K562 (cell line): ENCODE data around the gene SMOC2. TPM values are rescaled to one million over a fixed set of nuclear protein-coding genes. Genes with fewer than 3 reads are reported as not detected.

Experiments used
- ATAC-seq: fragments of 200-7000 bp; cut with Tn5 transposase; 3 replicates; pipeline ENCODE4 v1.9.1; 2020; ENCODE audit warnings: moderate library complexity
- BruUV-seq: library from RNA; stranded (reverse); fragments of 400-500 nt; replicated peaks from 2 replicates; lab custom pipeline; 2021; lab: Mats Ljungman, UMichigan
- CTCF ChIA-PET: fragments of 300-600 bp; formaldehyde crosslinking; extraction: SDS; loops from one replicate; lab custom pipeline; 2021; ENCODE audit warnings: low intra/inter-chr PET ratio; lab: Yijun Ruan, JAX
- POLR2A ChIA-PET: fragments of 300-600, 350-650 bp; sonication (Branson Sonifier 250); formaldehyde crosslinking; extraction: SDS; loops from one replicate; lab custom pipeline; 2021; ENCODE audit warnings: antibody characterized with exemption, inconsistent platforms; lab: Yijun Ruan, JAX
- DNase-seq, 4 experiments: peaks; one replicate each; pipeline versions ENCODE4 v3.0.0 to v3.0.0-alpha.2; 2011 to 2018; ENCODE audit warnings: low spot score in 3 of 4, mixed read lengths in 3 of 4; ENCODE audit errors: extremely low read depth in 1 of 4
- FAIRE-seq: peaks from 2 replicates; lab custom pipeline; 2011; peaks lifted over from hg19 to GRCh38; lab: Jason Lieb, UNC
- H2AFZ ChIP-seq: 2 replicates; pipeline ENCODE4 v1.6.0; 2011; ENCODE audit warnings: low read depth, low read length, control low read depth, inconsistent platforms
- H3K27ac ChIP-seq: fragments of 200-600 bp; 3 replicates; pipeline ENCODE4 v1.8.0; 2011; ENCODE audit warnings: low read depth, mild to moderate bottlenecking, control low read depth, inconsistent platforms, low read length, moderate library complexity, mixed read lengths; ENCODE audit errors: extremely low read depth
- H3K27me3 ChIP-seq, 2 experiments: fragments of 300-600 bp in 1 of 2; 2 replicates in 1 of 2; 3 replicates in 1 of 2; pipeline versions ENCODE4 v1.6.0 to v1.8.0; 2011; ENCODE audit warnings: inconsistent platforms in 2 of 2, low read length in 2 of 2, mild to moderate bottlenecking in 1 of 2, mixed read lengths in 1 of 2, moderate library complexity in 1 of 2; ENCODE audit not compliant: control insufficient read depth in 2 of 2, insufficient read depth in 2 of 2
- H3K36me3 ChIP-seq: fragments of 300-600 bp; 3 replicates; pipeline ENCODE4 v1.8.0; 2011; ENCODE audit warnings: mild to moderate bottlenecking, low read length, inconsistent platforms; ENCODE audit not compliant: control insufficient read depth, insufficient read depth
- H3K4me1 ChIP-seq, 2 experiments: fragments of 200-600 bp in 1 of 2; replicated peaks in 1 of 2; 2 replicates in 1 of 2; 3 replicates in 1 of 2; pipeline versions ENCODE4 v1.5.1 to v1.8.0; 2011; ENCODE audit warnings: inconsistent platforms in 2 of 2, low read length in 2 of 2, mild to moderate bottlenecking in 1 of 2, mixed read lengths in 1 of 2, moderate library complexity in 1 of 2; ENCODE audit not compliant: control insufficient read depth in 2 of 2, insufficient read depth in 2 of 2
- H3K4me2 ChIP-seq: 2 replicates; pipeline ENCODE4 v1.6.1; 2011; ENCODE audit warnings: low read length, control low read depth, inconsistent platforms, mixed read lengths; ENCODE audit not compliant: insufficient read depth
- H3K4me3 ChIP-seq: fragments of 200-600 bp; sonication (generic), shearing (Covaris generic); 2 replicates; pipeline ENCODE4 v1.5.1; 2016; ENCODE audit warnings: control low read depth, inconsistent platforms
- H3K79me2 ChIP-seq: fragments of 200-600 bp; 3 replicates; pipeline ENCODE4 v1.8.0; 2011; ENCODE audit warnings: low read length, inconsistent platforms; ENCODE audit not compliant: control insufficient read depth, insufficient read depth
- H3K9ac ChIP-seq, 2 experiments: 2 replicates each; pipeline versions ENCODE4 v1.6.0 to v1.6.1; 2011; ENCODE audit warnings: low read depth in 2 of 2, low read length in 2 of 2, control low read depth in 1 of 2, inconsistent platforms in 1 of 2, mild to moderate bottlenecking in 1 of 2, mixed read lengths in 1 of 2; ENCODE audit not compliant: insufficient read depth in 1 of 2
- H3K9me1 ChIP-seq: one replicate; pipeline ENCODE4 v1.6.0; 2011; ENCODE audit warnings: inconsistent platforms, mild to moderate bottlenecking, low read length, moderate library complexity; ENCODE audit not compliant: control insufficient read depth, insufficient read depth
- H3K9me3 ChIP-seq: replicated peaks from 2 replicates; pipeline ENCODE4 v1.5.1; 2011; ENCODE audit warnings: low read depth, low read length, inconsistent platforms; ENCODE audit not compliant: control insufficient read depth, insufficient read depth
- H4K20me1 ChIP-seq: replicated peaks from 2 replicates; pipeline ENCODE4 v1.6.1; 2011; ENCODE audit warnings: low read length, inconsistent platforms, mixed read lengths; ENCODE audit not compliant: control insufficient read depth, insufficient read depth
- CLOCK ChIP-seq: fragments of 250-450 bp; sonication (Bioruptor Pico); IDR thresholded peaks from 2 replicates; pipeline ENCODE4 v1.4.0; 2020; ENCODE audit warnings: mild to moderate bottlenecking, moderate library complexity, borderline replicate concordance
- ELK1 ChIP-seq: sonication (generic); formaldehyde crosslinking; IDR thresholded peaks from 2 replicates; pipeline ENCODE4 v1.8.1; 2022; ENCODE audit warnings: missing genetic modification reagents
- EP400 ChIP-seq: fragments of 450-650 bp; IDR thresholded peaks from 2 replicates; pipeline ENCODE4 v1.6.1; 2017; ENCODE audit warnings: antibody characterized with exemption, mild to moderate bottlenecking, moderate library complexity
- ETV6 ChIP-seq, 3 experiments: fragments of 150-350 bp in 1 of 3; sonication (generic) in 1 of 3; formaldehyde crosslinking in 1 of 3; IDR thresholded peaks; 2 replicates each; pipeline versions ENCODE4 v1.6.1 to v1.8.0; 2014 to 2022; ENCODE audit warnings: borderline replicate concordance in 2 of 3, low read depth in 2 of 3, antibody characterized with exemption in 1 of 3, low read length in 1 of 3, mild to moderate bottlenecking in 1 of 3, missing genetic modification reagents in 1 of 3
- PCBP2 ChIP-seq: fragments of 200-400 bp; formaldehyde crosslinking; IDR thresholded peaks from 2 replicates; pipeline ENCODE4 v1.6.1; 2018; ENCODE audit warnings: low read length, low read depth, mild to moderate bottlenecking, moderate library complexity; ENCODE audit not compliant: poor library complexity, severe bottlenecking
- SLC30A9 ChIP-seq: fragments of 250-450 bp; sonication (Bioruptor Pico); IDR thresholded peaks from 2 replicates; pipeline ENCODE4 v1.8.0; 2022; ENCODE audit warnings: mild to moderate bottlenecking, moderate library complexity
- TCFL5 ChIP-seq: fragments of 250-450 bp; sonication (Bioruptor Pico); conservative IDR thresholded peaks from 2 replicates; pipeline ENCODE4 v1.6.1; 2021; ENCODE audit warnings: mild to moderate bottlenecking, moderate library complexity, matching md5 sums
- VEZF1 ChIP-seq: fragments of 200-800 bp; sonication (Bioruptor generic); IDR thresholded peaks from 2 replicates; pipeline ENCODE4 v1.6.1; 2017; ENCODE audit warnings: missing genetic modification characterization, missing compliant biosample characterization
- ZBTB26 ChIP-seq: fragments of 450-650 bp; formaldehyde crosslinking; IDR thresholded peaks from 2 replicates; pipeline ENCODE4 v1.4.0; 2022; ENCODE audit warnings: missing genetic modification characterization
- WGBS: fragments of 100-300 bp; shearing (Covaris generic); methylation state at CpG from one replicate; pipeline ENCODE4 v1.1.6; 2016; ENCODE audit warnings: low coverage, mixed read lengths; ENCODE audit not compliant: insufficient coverage; ENCODE audit errors: missing lambda C conversion rate; 5-methylcytosine and 5-hydroxymethylcytosine counted together
- in situ Hi-C: fragments of 300-500 bp; cut with MboI; formaldehyde crosslinking; loops from 4 replicates; pipeline ENCODE4 v1.15.0; 2018; ENCODE audit warnings: inconsistent platforms, mixed read lengths
- intact Hi-C: fragments of 100-400 bp; cut with micrococcal nuclease; formaldehyde crosslinking; loops from 2 replicates; pipeline ENCODE4 v1.14.2; 2022
- polyA plus RNA-seq, 8 experiments: library from polyadenylated mRNA; depleted of rRNA in 4 of 8; stranded (reverse) in 5 of 8; unstranded in 3 of 8; fragments of >200 nt; fragmentation: Nextera tagmentation in 2 of 8; fragmentation: Illumina TruSeq in 1 of 8; extraction: Ambion mirVana in 2 of 8; extraction: Trizol in 1 of 8; gene quantifications; 2 replicates each; pipeline versions ENCODE4 v1.2.1 to v1.2.3, GENCODE V29; 2011 to 2014; ENCODE audit warnings: inconsistent platforms in 1 of 8, missing spikeins in 1 of 8
- total RNA-seq, 7 experiments: library from RNA; depleted of rRNA in 6 of 7; stranded (reverse); fragments of >200 nt in 6 of 7; fragmentation: Illumina TruSeq in 2 of 7; extraction: Trizol in 2 of 7; gene quantifications; 2 replicates each; pipeline versions ENCODE4 v1.2.1 to v1.2.3, GENCODE V29; 2011 to 2021; ENCODE audit warnings: low replicate concordance in 1 of 7

Gene SMOC2
- total and polyA plus RNA-seq, 9 of the 15 experiments (the other 6 are each of a cell fraction or from before 2014, with no cell fraction given), result 0.45 to 2.3 (median 1.1) TPM

DNA sequence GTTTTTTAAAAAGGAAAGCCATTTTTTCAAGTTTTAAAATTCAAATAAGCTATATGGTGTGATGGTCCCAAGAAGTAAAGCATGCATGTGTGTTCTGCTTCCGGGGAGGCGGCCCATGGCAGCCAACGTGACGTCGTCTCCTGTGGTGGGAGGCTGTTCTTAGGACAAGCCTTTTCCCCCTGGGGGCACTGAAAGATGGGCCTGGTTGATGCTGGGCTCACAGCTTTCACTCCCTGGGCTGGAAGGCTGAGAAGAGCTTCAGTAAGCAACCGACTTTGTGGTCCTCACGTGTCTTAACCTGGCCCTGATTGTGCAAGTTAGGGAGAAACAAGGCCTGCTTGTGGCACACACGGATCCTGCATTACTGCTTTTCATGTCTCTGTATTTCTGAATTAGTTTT lies 84.1 kb downstream of the SMOC2 start (continued):
- TF ChIP-seq PCBP2 (no peak), ELK1 (CRISPR knock-in tag) (no peak)

DNA sequence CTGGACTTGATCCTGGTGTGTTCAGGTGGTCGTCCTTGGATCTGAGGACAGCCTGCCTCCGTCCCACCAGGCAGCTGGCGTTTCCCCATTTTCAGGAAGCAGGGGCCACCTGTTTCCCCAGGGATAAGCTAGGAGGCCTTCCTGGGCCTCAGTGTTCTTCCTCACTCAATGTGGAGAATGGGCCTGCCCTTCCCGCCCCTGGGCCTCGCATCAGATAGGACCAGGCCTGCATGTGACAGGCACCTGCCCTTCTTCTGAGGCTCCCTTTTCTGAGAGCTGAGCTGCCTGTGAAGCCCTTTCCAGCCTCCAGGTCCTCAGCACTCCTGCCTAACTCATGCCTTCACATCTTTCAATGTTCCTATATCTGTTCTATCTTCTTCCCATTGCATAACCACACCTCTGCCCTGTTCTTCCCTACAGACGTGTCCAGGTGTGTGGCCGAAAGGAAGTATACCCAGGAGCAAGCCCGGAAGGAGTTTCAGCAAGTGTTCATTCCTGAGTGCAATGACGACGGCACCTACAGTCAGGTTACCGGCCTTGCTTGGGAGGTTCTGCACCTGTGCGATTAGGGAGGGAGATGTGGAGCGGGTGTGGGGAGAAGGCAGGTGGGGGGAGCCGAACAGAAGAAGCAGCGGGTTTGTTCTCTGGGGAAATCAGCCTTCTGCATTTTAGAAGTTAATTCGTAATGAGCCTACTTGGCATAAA lies 85.1 kb downstream of the SMOC2 start:
- intact Hi-C loops, result no loop called here

More for the DNA sequence above, 85.1 kb downstream of the SMOC2 start:
- Histone ChIP-seq H3K4me1 (0 out of 5 replicates have a peak, but pooled peaks cover 0 to 2% of the 10 kb centered on the region in 2 experiments), H3K9ac (no peak overlapping the region), H3K27me3 (peaks cover 21 to 44% of the 10 kb centered on the region in 2 experiments), H3K79me2 (no peaks in the 10 kb centered on the region), H3K9me1 (no peaks in the 10 kb centered on the region), H4K20me1 (no peaks in the 10 kb centered on the region), H2AFZ (no peak overlapping the region), H3K27ac (no peak overlapping the region), H3K4me3 (no peak overlapping the region), H3K36me3 (no peaks in the 10 kb centered on the region), H3K9me3 (no peaks in the 10 kb centered on the region), H3K4me2 (no peak overlapping the region)
- in situ Hi-C loops, result no loop called here
- 16% methylated on average over 16 of the region's 16 CpGs for WGBS
- ATAC-seq (no peak), DNase-seq (no peak), FAIRE-seq (no peak)
- TF ChIP-seq CLOCK (CRISPR knock-in tag), result no peak
- TF ChIP-seq TCFL5, result no peak
- TF ChIP-seq ZBTB26, result no peak
- TF ChIP-seq EP400, result no peak
- TF ChIP-seq ETV6 (IDR thresholded peaks at IDR 0.05; ENCODE audit: borderline replicate concordance in 1 of 2, low read depth in 2 of 2, low read length in 1 of 2), result no peak
- TF ChIP-seq ETV6 (CRISPR knock-in tag; IDR thresholded peaks at IDR 0.05; ENCODE audit: borderline replicate concordance), result no peak
- no peak for TF ChIP-seq SLC30A9 (CRISPR knock-in tag)
- TF ChIP-seq VEZF1 (CRISPR knock-in tag), result no peak
- BruUV-seq, result no TSS peak
- CTCF ChIA-PET, result no interaction called here
- POLR2A ChIA-PET, result interaction anchor here (0.7 kb wide), 1 partner anchor 30 kb away, joined by 4 read pairs; no protein-coding TSS in a partner anchor
